Measurements from ENCODE around the gene ZG16B. TPM values are rescaled to one million over a fixed set of nuclear protein-coding genes. Genes with fewer than 3 reads are reported as not detected.

Gene ZG16B
- total and polyA plus RNA-seq, 12 donors, result 0.35 to 119 (median 0.81) TPM; not detected in 3

GRCh38 chr16:2813771-2814221, 16.3 kb upstream of the ZG16B start:
- H3K4me3 ChIP-seq, result no peak overlapping the region
- intact Hi-C loops (cut with DNase I), result no loop called here
- DNase-seq, result no peak
- H3K4me1 ChIP-seq (replicated peaks in 1 of 2), result no peaks in the 10 kb centered on the region
- H3K27ac ChIP-seq, result no peak overlapping the region
- no peak for TF ChIP-seq POLR2A (IDR thresholded peaks at IDR 0.05)
- TF ChIP-seq CTCF (IDR thresholded peaks at IDR 0.05), result no peak
- H3K27me3 ChIP-seq, result no peaks in the 10 kb centered on the region
- 62 to 84% (median 82%) methylated on average over 6 to 7 of the region's 7 CpGs for WGBS, 4 donors
- H3K36me3 ChIP-seq (replicated peaks in 1 of 2), result no peaks in the 10 kb centered on the region
- no peaks in the 10 kb centered on the region for H3K9me3 ChIP-seq (replicated peaks in 1 of 3)

GRCh38 chr16:2814551-2815298, 15.4 kb upstream of the ZG16B start:
- Histone ChIP-seq H3K4me1 (replicated peaks in 1 of 2) (no peaks in the 10 kb centered on the region), H3K27me3 (no peaks in the 10 kb centered on the region), H3K36me3 (replicated peaks in 1 of 2) (no peaks in the 10 kb centered on the region), H3K4me3 (no peak overlapping the region), H3K9me3 (replicated peaks in 1 of 3) (no peaks in the 10 kb centered on the region), H3K27ac (no peak overlapping the region)
- 77 to 91% (median 87%) methylated on average over 10 to 20 of the region's 20 CpGs for WGBS, 4 donors
- no peak for DNase-seq
- TF ChIP-seq CTCF (IDR thresholded peaks at IDR 0.05) (no peak), POLR2A (IDR thresholded peaks at IDR 0.05) (no peak)
- intact Hi-C loops (cut with DNase I), result no loop called here

GRCh38 chr16:2815299-2815771, 14.8 kb upstream of the ZG16B start:
- peak in 1 of 7 donors; percentile 5 for DNase-seq
- H3K27ac ChIP-seq, result no peak overlapping the region
- no peaks in the 10 kb centered on the region for H3K27me3 ChIP-seq
- H3K4me3 ChIP-seq, result no peak overlapping the region
- H3K4me1 ChIP-seq (replicated peaks in 1 of 2), result no peaks in the 10 kb centered on the region
- intact Hi-C loops (cut with DNase I), result no loop called here
- no peaks in the 10 kb centered on the region for H3K9me3 ChIP-seq (replicated peaks in 1 of 3)
- TF ChIP-seq CTCF (IDR thresholded peaks at IDR 0.05), result no peak
- no peak for TF ChIP-seq POLR2A (IDR thresholded peaks at IDR 0.05)
- 50 to 92% (median 52%) methylated on average over 4 to 10 of the region's 10 CpGs for WGBS, 4 donors
- H3K36me3 ChIP-seq (replicated peaks in 1 of 2), result no peaks in the 10 kb centered on the region

- Histone ChIP-seq H3K27ac (no peak within 1 kb of the TSS), H3K36me3 (replicated peaks in 1 of 2) (no peaks in the 10 kb centered on the region), H3K9me3 (replicated peaks in 1 of 3) (no peaks in the 10 kb centered on the region), H3K4me1 (replicated peaks in 1 of 2) (no peaks in the 10 kb centered on the region), H3K4me3 (no peak within 1 kb of the TSS), H3K27me3 (no peaks in the 10 kb centered on the region)
- peak in 1 of 7 donors; percentile 4 for DNase-seq
- TF ChIP-seq POLR2A (IDR thresholded peaks at IDR 0.05) (no peak), CTCF (IDR thresholded peaks at IDR 0.05) (no peak)
- 68 to 99% (median 80%) methylated on average over 9 to 28 of the region's 28 CpGs for WGBS, 4 donors
- intact Hi-C loops (cut with DNase I), result no loop called here
Measured at GRCh38 chr16:2816751-2817339, 13.3 kb upstream of the ZG16B start, which contains the start of gene PRSS21. PRSS21 (plus strand) TSS chr16:2817237; CDS start chr16:2817269, 32 bp downstream.
